ENCODE data around the gene SYN1. TPM values are rescaled to one million over a fixed set of nuclear protein-coding genes. Genes with fewer than 3 reads are reported as not detected.
A peak's percentile ranks its signal among the peaks of the same experiment; 100 is the strongest.

SYN1 gene
- total and polyA plus RNA-seq, 4 donors, result 0.09 to 2.5 (median 0.60) TPM

DNA sequence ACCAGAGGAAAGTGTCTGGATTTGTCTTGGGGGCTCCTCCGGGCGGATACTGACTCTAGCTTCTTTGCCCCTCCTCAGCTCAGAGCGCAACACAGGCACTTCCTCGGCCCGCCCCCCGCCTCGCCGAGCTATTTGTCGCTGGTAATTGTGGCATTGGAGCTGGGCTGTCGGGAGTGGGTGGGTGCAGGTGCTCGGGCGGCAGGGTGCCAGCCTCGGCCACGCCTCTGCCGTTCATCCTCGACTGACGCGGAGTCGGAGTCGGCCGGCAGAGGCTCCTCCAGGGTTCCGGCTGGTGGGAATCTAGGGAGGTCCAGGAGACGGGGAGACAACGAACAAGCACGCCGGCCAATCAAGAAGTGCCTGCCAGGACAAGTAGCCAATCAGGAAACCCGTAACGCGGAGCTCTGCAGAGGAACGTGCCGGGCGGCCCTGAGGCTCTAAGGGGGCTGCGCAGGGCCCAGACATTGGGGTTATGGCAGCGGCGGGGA lies 3.9 kb upstream of the SYN1 start:
- 6% methylated on average over 35 of the region's 35 CpGs for WGBS
- H3K4me1 ChIP-seq (ENCODE audit: control insufficient read depth in 4 of 4, insufficient read depth in 4 of 4, low read length in 3 of 4), result peaks cover 0 to 4% (median 0%) of the 10 kb centered on the region in 4 donors

DNA sequence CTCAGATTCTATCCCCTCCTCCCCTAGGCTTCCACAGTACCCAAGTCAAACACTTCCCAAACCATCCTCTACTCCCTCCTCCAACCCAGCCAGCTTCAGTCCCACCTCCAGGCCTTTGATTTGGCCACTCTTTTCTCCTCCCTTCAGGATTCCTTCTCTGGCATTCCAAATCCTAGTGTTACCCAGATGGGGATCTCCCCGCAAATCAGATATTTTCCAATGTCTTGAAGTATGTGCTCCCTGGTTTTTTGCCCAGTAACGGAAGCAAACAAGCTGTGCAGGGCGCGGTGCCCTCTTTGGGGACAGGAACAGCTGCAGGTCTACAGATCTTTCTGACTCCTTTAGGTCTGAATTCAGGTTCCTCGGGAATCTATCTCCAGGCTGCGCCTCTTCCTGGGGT lies 2.2 kb upstream of the SYN1 start:
- H3K4me3 ChIP-seq (ENCODE audit: low read depth in 1 of 3, low read length in 3 of 3), result no peak overlapping the region
- H3K27me3 ChIP-seq (ENCODE audit: control insufficient read depth in 4 of 4, insufficient read depth in 4 of 4, low read length in 3 of 4), result no peaks in the 10 kb centered on the region
- no peak for DNase-seq (ENCODE audit: low spot score)
- H3K9me3 ChIP-seq (ENCODE audit: control insufficient read depth in 4 of 4, low read length in 3 of 4), result no peaks in the 10 kb centered on the region
- peaks cover 0 to 4% (median 0%) of the 10 kb centered on the region in 4 donors for H3K4me1 ChIP-seq (ENCODE audit: control insufficient read depth in 4 of 4, insufficient read depth in 4 of 4, low read length in 3 of 4)
- no peak overlapping the region for H3K27ac ChIP-seq (ENCODE audit: low read depth in 1 of 2, low read length in 2 of 2)
- no peak overlapping the region for H3K9ac ChIP-seq (ENCODE audit: low read depth in 1 of 2, low read length in 2 of 2)
- TF ChIP-seq, protein P1, sequence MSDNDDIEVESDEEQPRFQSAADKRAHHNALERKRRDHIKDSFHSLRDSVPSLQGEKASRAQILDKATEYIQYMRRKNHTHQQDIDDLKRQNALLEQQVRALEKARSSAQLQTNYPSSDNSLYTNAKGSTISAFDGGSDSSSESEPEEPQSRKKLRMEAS (IDR thresholded peaks at IDR 0.05), result no peak
- TF ChIP-seq, protein P2, sequence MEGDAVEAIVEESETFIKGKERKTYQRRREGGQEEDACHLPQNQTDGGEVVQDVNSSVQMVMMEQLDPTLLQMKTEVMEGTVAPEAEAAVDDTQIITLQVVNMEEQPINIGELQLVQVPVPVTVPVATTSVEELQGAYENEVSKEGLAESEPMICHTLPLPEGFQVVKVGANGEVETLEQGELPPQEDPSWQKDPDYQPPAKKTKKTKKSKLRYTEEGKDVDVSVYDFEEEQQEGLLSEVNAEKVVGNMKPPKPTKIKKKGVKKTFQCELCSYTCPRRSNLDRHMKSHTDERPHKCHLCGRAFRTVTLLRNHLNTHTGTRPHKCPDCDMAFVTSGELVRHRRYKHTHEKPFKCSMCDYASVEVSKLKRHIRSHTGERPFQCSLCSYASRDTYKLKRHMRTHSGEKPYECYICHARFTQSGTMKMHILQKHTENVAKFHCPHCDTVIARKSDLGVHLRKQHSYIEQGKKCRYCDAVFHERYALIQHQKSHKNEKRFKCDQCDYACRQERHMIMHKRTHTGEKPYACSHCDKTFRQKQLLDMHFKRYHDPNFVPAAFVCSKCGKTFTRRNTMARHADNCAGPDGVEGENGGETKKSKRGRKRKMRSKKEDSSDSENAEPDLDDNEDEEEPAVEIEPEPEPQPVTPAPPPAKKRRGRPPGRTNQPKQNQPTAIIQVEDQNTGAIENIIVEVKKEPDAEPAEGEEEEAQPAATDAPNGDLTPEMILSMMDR (IDR thresholded peaks at IDR 0.05; ENCODE audit: low read depth, low read length, missing input control), result no peak
- TF ChIP-seq EGR1 (IDR thresholded peaks at IDR 0.05; ENCODE audit: low read depth in 2 of 2) (no peak), HNF4A (conservative IDR thresholded peaks at IDR 0.05) (no peak), GABPA (IDR thresholded peaks at IDR 0.05 in 1 of 2, conservative IDR thresholded peaks at IDR 0.05 in 1 of 2) (no peak), NR2F2 (IDR thresholded peaks at IDR 0.05) (no peak)
- H3K36me3 ChIP-seq (ENCODE audit: control insufficient read depth in 4 of 4, insufficient read depth in 3 of 4, low read depth in 1 of 4, low read length in 3 of 4), result peaks cover 0 to 2% (median 0%) of the 10 kb centered on the region in 4 donors
- 78% methylated on average over 6 of the region's 6 CpGs for WGBS

More for the DNA sequence above, 3.9 kb upstream of the SYN1 start:
- no peaks in the 10 kb centered on the region for H3K9me3 ChIP-seq (ENCODE audit: control insufficient read depth in 4 of 4, low read length in 3 of 4)
- no peak overlapping the region for H3K27ac ChIP-seq (ENCODE audit: low read depth in 1 of 2, low read length in 2 of 2)
- no peak overlapping the region for H3K9ac ChIP-seq (ENCODE audit: low read depth in 1 of 2, low read length in 2 of 2)
- H3K4me3 ChIP-seq (ENCODE audit: low read depth in 1 of 3, low read length in 3 of 3), result no peak overlapping the region
- DNase-seq (ENCODE audit: low spot score), result peak; percentile 35
- peaks cover 0 to 2% (median 0%) of the 10 kb centered on the region in 4 donors for H3K36me3 ChIP-seq (ENCODE audit: control insufficient read depth in 4 of 4, insufficient read depth in 3 of 4, low read depth in 1 of 4, low read length in 3 of 4)
- H3K27me3 ChIP-seq (ENCODE audit: control insufficient read depth in 4 of 4, insufficient read depth in 4 of 4, low read length in 3 of 4), result no peaks in the 10 kb centered on the region
- TF ChIP-seq GABPA (IDR thresholded peaks at IDR 0.05 in 1 of 2, conservative IDR thresholded peaks at IDR 0.05 in 1 of 2), result no peak
- TF ChIP-seq YY1 (IDR thresholded peaks at IDR 0.05), result no peak
- TF ChIP-seq, protein P3, sequence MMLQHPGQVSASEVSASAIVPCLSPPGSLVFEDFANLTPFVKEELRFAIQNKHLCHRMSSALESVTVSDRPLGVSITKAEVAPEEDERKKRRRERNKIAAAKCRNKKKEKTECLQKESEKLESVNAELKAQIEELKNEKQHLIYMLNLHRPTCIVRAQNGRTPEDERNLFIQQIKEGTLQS (IDR thresholded peaks at IDR 0.05), result no peak
- TF ChIP-seq FOXA1 (IDR thresholded peaks at IDR 0.05), result no peak
- TF ChIP-seq RAD21 (IDR thresholded peaks at IDR 0.05), result no peak
- no peak for TF ChIP-seq HNF4A (conservative IDR thresholded peaks at IDR 0.05)
- TF ChIP-seq EGR1 (IDR thresholded peaks at IDR 0.05; ENCODE audit: low read depth in 2 of 2), result no peak
- TF ChIP-seq FOXA2 (IDR thresholded peaks at IDR 0.05), result no peak
- no peak for TF ChIP-seq RXRA (IDR thresholded peaks at IDR 0.05)
- TF ChIP-seq, protein P1 (IDR thresholded peaks at IDR 0.05), result no peak
- TF ChIP-seq HNF4G (IDR thresholded peaks at IDR 0.05), result no peak
- no peak for TF ChIP-seq ZBTB33 (IDR thresholded peaks at IDR 0.05)
- TF ChIP-seq JUND (IDR thresholded peaks at IDR 0.05), result no peak
- TF ChIP-seq SP1 (IDR thresholded peaks at IDR 0.05), result no peak
- TF ChIP-seq, protein P2 (IDR thresholded peaks at IDR 0.05; ENCODE audit: low read depth, low read length, missing input control), result no peak
